Measurements from ENCODE around the gene ZG16B.

GRCh38 chr16:2828876-2829430 lies 1.1 kb upstream of the ZG16B start:
- TF ChIP-seq CTCF (IDR thresholded peaks at IDR 0.05; ENCODE audit: low read depth, low read length, poor library complexity, severe bottlenecking) (no peak), EZH2phosphoT487 (IDR thresholded peaks at IDR 0.05; ENCODE audit: borderline replicate concordance, low read length) (no peak)
